Measurements from ENCODE around the gene CA6.

- no peak for TF ChIP-seq POLR2A (IDR thresholded peaks at IDR 0.05)
- no peak for TF ChIP-seq CTCF (IDR thresholded peaks at IDR 0.05 in 8 of 11, conservative IDR thresholded peaks at IDR 0.05 in 3 of 11)
- TF ChIP-seq POLR2AphosphoS5 (IDR thresholded peaks at IDR 0.05): no peak
Measured at GRCh38 chr1:8913457-8913856, 32.2 kb upstream of the CA6 start.
